ENCODE measurements around the gene HSP90AA1. TPM values are rescaled to one million over a fixed set of nuclear protein-coding genes. Genes with fewer than 3 reads are reported as not detected.

The HSP90AA1 gene
- total RNA-seq, 2 experiments from 2014 or later, result 1,101 to 1,115 TPM

DNA sequence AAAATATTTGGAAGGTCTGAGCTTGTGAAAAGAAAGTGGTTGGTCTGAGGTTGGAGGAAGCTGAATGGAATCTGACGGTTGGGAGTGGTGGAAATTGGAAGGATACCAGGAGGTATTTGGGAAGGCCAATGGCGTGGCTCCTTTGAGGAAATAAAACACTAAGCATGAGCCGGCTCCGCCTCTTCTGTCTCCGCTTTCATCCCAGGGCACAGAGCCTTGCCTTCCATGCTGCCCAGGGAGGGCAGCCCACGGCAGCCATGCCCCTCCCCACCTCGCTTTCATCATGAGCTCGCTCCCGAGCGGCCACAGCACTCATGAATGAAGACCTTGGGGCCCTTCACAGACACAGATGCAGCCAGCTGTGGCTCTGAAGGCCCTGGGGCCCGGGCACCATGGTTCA is 36.2 kb downstream of the HSP90AA1 start:
- no peak for ATAC-seq
- H3K36me3 Mint-ChIP-seq (ENCODE audit: low read depth), result peaks cover 33% of the 10 kb centered on the region
- no peak overlapping the region for H3K4me3 Mint-ChIP-seq
- DNase-seq, result no peak
- ChIA-PET CTCF (interaction anchor here (1.1 to 1.4 kb wide), 2 partner anchors 25 to 45 kb away, joined by 3 to 6 read pairs; no protein-coding TSS in a partner anchor), POLR2A (interaction anchor here (1.5 kb wide), 1 partner anchor 26 kb away, joined by 3 read pairs; no protein-coding TSS in a partner anchor)
- H3K27me3 Mint-ChIP-seq, result no peaks in the 10 kb centered on the region
- intact Hi-C loops (cut with micrococcal nuclease), result no loop called here
- H3K27ac Mint-ChIP-seq, result no peak overlapping the region
- no peaks in the 10 kb centered on the region for H3K9me3 Mint-ChIP-seq
- no peak for TF ChIP-seq CTCF (IDR thresholded peaks at IDR 0.05)
- H3K4me1 Mint-ChIP-seq (ENCODE audit: low read depth), result no peaks in the 10 kb centered on the region

GRCh38 chr14:102050026-102050405 is 36.8 kb downstream of the HSP90AA1 start:
- POLR2A ChIA-PET, result interaction anchor here (1.5 kb wide), 1 partner anchor 26 kb away, joined by 3 read pairs; no protein-coding TSS in a partner anchor
- intact Hi-C loops (cut with micrococcal nuclease), result no loop called here
- CTCF ChIA-PET, result interaction anchor here (1.1 to 1.4 kb wide), 3 partner anchors 25 to 46 kb away, joined by 3 to 6 read pairs (median 4); no protein-coding TSS in a partner anchor
- ATAC-seq (no peak), DNase-seq (no peak)
- Mint-ChIP-seq H3K4me3 (no peak overlapping the region), H3K27ac (no peak overlapping the region), H3K9me3 (no peaks in the 10 kb centered on the region), H3K4me1 (ENCODE audit: low read depth) (no peaks in the 10 kb centered on the region), H3K36me3 (ENCODE audit: low read depth) (peaks cover 34% of the 10 kb centered on the region), H3K27me3 (no peaks in the 10 kb centered on the region)
- no peak for TF ChIP-seq CTCF (IDR thresholded peaks at IDR 0.05)

DNA sequence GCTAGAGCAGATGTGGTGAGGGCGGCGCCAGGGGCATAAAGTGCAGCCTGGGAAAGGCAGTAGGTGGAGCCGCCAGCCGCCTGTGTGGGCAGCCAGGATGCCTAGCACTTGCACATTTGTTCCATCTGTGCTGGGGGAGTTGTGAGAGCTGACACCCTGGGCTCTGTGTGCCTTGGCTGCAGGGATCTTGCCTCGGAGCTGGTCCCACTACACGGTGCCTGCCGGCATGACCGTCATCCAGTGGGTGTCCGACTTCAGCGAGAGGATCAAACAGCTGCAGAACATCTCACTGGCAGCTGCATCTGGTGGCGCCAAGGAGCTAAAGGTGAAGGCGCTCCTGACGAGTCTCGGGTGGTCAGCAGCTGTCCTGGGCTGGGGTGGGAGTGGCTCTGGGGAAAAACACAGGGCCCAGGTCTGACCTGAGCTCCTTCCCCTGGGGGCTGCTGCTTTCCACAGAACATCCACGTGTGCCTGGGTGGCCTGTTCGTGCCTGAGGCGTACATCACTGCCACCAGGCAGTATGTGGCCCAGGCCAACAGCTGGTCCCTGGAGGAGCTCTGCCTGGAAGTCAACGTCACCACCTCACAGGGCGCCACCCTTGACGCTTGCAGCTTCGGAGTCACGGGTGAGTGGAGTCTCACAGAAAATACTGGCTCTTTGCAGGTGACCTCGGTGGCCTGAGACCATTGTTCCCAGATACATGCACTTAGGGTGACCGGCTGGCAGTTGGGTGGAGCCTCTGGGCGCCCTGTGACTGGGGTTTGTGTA is 37.4 kb downstream of the HSP90AA1 start:
- no peak overlapping the region for H3K4me3 Mint-ChIP-seq
- CTCF ChIA-PET, result interaction anchor here (1.2 to 1.4 kb wide), 2 partner anchors 36 to 47 kb away, joined by 4 to 6 read pairs; no protein-coding TSS in a partner anchor
- no peak overlapping the region for H3K27ac Mint-ChIP-seq
- H3K27me3 Mint-ChIP-seq, result no peaks in the 10 kb centered on the region
- DNase-seq (no peak), ATAC-seq (peak; percentile 21)
- POLR2A ChIA-PET, result no interaction called here
- intact Hi-C loops (cut with micrococcal nuclease), result no loop called here
- peaks cover 37% of the 10 kb centered on the region for H3K36me3 Mint-ChIP-seq (ENCODE audit: low read depth)
- no peaks in the 10 kb centered on the region for H3K4me1 Mint-ChIP-seq (ENCODE audit: low read depth)
- H3K9me3 Mint-ChIP-seq, result no peaks in the 10 kb centered on the region
- TF ChIP-seq CTCF (IDR thresholded peaks at IDR 0.05), result no peak

GRCh38 chr14:102047808-102048540 is 38.9 kb downstream of the HSP90AA1 start:
- Mint-ChIP-seq H3K4me1 (ENCODE audit: low read depth) (no peaks in the 10 kb centered on the region), H3K27me3 (no peaks in the 10 kb centered on the region), H3K36me3 (ENCODE audit: low read depth) (peaks cover 47% of the 10 kb centered on the region), H3K9me3 (no peaks in the 10 kb centered on the region), H3K4me3 (no peak overlapping the region), H3K27ac (no peak overlapping the region)
- DNase-seq (no peak), ATAC-seq (no peak)
- POLR2A ChIA-PET, result interaction anchor here (1.2 kb wide), 1 partner anchor 13 kb away, joined by 4 read pairs; no protein-coding TSS in a partner anchor
- CTCF ChIA-PET, result interaction anchor here (0.7 kb wide), 1 partner anchor 16 kb away, joined by 3 read pairs; no protein-coding TSS in a partner anchor
- intact Hi-C loops (cut with micrococcal nuclease), result no loop called here
- TF ChIP-seq CTCF (IDR thresholded peaks at IDR 0.05), result no peak

All from activated CD8-positive, alpha-beta T cell treated with anti-CD3 and anti-CD28 coated beads for 36 hours (primary cell).